NT2/D1 (cell line): ENCODE data around the gene CIAO2A.

Source experiments
- SUZ12 ChIP-seq: IDR thresholded peaks from 2 replicates; pipeline ENCODE4 v1.6.1; 2011; ENCODE audit not compliant: insufficient read length, insufficient read depth; ENCODE audit errors: extremely low read depth
- YY1 ChIP-seq: IDR thresholded peaks from 2 replicates; pipeline ENCODE4 v1.6.1; 2011; ENCODE audit not compliant: insufficient read length, insufficient read depth
- ZNF274 ChIP-seq: IDR thresholded peaks from 2 replicates; pipeline ENCODE4 v1.6.1; 2011; ENCODE audit warnings: mild to moderate bottlenecking, low read depth, low read length

DNA sequence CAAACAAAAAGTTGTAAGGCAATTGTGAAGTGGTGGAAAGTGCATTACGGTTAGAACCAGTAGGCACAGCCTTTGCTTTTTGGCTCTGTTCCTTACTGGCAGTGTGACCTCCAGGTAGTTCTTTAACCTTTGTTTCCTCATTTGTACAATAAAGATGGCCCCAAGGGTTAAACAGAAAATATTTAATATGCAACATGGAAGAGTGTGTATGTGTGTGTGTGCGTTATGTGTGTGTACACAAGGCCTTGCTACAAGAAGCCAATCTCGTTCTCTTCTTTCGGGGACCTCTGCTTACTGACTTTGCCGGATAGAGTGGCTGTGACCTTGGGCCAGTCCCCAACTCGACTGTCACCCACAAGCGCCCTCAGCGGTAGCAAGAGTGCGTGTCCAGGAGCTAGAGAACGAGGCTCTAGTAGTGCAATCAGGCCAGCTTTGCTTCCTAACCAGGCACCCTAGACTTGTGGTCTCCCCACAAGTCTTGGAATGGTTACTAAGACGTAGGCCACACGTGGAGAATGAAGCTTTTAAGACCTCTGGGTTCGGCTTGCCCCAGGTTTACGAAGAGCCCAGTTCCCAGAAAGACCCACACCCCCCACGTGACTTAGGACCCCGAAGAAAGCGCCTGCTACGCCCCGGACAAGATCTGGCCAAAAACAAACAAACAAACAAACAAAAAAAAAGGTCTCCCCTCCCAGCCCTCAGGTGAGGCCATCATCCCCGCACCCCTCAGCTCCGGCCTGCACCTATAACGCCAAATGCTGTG lies 593 bp downstream of the CIAO2A start:
- TF ChIP-seq ZNF274, result no peak
- no peak for TF ChIP-seq YY1
- TF ChIP-seq SUZ12, result no peak
